GM18873 (cell line): ENCODE measurements around the gene SLC20A1.
"Not testable (repeated sequence)": the region's sequence is repeated elsewhere in the genome, so short reads cannot be mapped to it uniquely, and the experiment has no call there.

ENCODE experiments used
- ATAC-seq: cut with Tn5 transposase; IDR thresholded peaks from one replicate; pipeline ENCODE4 v1.9.1; 2021; ENCODE audit warnings: mild to moderate bottlenecking, moderate library complexity, moderate number of reproducible peaks; ENCODE audit not compliant: unreplicated experiment, low FRiP score

The SLC20A1 gene

GRCh38 chr2:112644933-112645309, 818 bp upstream of the SLC20A1 start:
- no peak for ATAC-seq

- peak; percentile 15 for ATAC-seq
Observed at GRCh38 chr2:112646102-112646719, 472 bp downstream of the SLC20A1 start.

GRCh38 chr2:112646791-112647689, 1.3 kb downstream of the SLC20A1 start:
- ATAC-seq: no peak

- no peak for ATAC-seq
Observed at GRCh38 chr2:112648081-112648480, 2.3 kb downstream of the SLC20A1 start.

- no peak for ATAC-seq
Observed at GRCh38 chr2:112656679-112657078, 10.9 kb downstream of the SLC20A1 start.

- no peak for ATAC-seq
Observed at GRCh38 chr2:112658301-112658700, 12.6 kb downstream of the SLC20A1 start.

- no peak for ATAC-seq
Observed at GRCh38 chr2:112658839-112659667, 13.3 kb downstream of the SLC20A1 start.

GRCh38 chr2:112660138-112660537, 14.4 kb downstream of the SLC20A1 start:
- ATAC-seq: no peak

GRCh38 chr2:112661656-112662305, 16.0 kb downstream of the SLC20A1 start:
- no peak for ATAC-seq

GRCh38 chr2:112662704-112663103, 17.0 kb downstream of the SLC20A1 start:
- no peak for ATAC-seq

- no peak for ATAC-seq
Observed at GRCh38 chr2:112664689-112665088, 18.9 kb downstream of the SLC20A1 start.

- no peak for ATAC-seq
Observed at GRCh38 chr2:112665113-112665780, 19.5 kb downstream of the SLC20A1 start.

GRCh38 chr2:112666761-112667122, 21.0 kb downstream of the SLC20A1 start:
- no peak for ATAC-seq

GRCh38 chr2:112667540-112667939, 21.8 kb downstream of the SLC20A1 start:
- not testable (repeated sequence) for ATAC-seq

- no peak for ATAC-seq
Observed at GRCh38 chr2:112669667-112670066, 23.9 kb downstream of the SLC20A1 start.

GRCh38 chr2:112670252-112671022, 24.7 kb downstream of the SLC20A1 start:
- no peak for ATAC-seq

GRCh38 chr2:112671801-112672200, 26.1 kb downstream of the SLC20A1 start:
- no peak for ATAC-seq

- ATAC-seq: no peak
Observed at GRCh38 chr2:112673008-112673407, 27.3 kb downstream of the SLC20A1 start.

- ATAC-seq: no peak
Observed at GRCh38 chr2:112674229-112674628, 28.5 kb downstream of the SLC20A1 start.
